Hepatocyte (in vitro differentiated cells): ENCODE results near the gene NDST3.

Source experiments
- EZH2 ChIP-seq: fragments of 200-600 bp; sonication (generic); IDR thresholded peaks from 2 replicates; pipeline ENCODE4 v1.6.1; 2016; ENCODE audit warnings: antibody characterized with exemption, mild to moderate bottlenecking, borderline replicate concordance
- EZH2phosphoT487 ChIP-seq: fragments of 200-600 bp; sonication (generic); IDR thresholded peaks from one replicate; pipeline ENCODE4 v1.6.1; 2018; ENCODE audit warnings: antibody characterized with exemption, mild to moderate bottlenecking, low read depth, moderate library complexity; ENCODE audit not compliant: unreplicated experiment, severe bottlenecking
- TF ChIP-seq, protein P1 (sequence below): fragments of 200-600 bp; sonication (generic); IDR thresholded peaks from 2 replicates; pipeline ENCODE4 v1.5.1; 2016; ENCODE audit warnings: antibody characterized with exemption, mild to moderate bottlenecking; ENCODE audit not compliant: poor library complexity

DNA sequence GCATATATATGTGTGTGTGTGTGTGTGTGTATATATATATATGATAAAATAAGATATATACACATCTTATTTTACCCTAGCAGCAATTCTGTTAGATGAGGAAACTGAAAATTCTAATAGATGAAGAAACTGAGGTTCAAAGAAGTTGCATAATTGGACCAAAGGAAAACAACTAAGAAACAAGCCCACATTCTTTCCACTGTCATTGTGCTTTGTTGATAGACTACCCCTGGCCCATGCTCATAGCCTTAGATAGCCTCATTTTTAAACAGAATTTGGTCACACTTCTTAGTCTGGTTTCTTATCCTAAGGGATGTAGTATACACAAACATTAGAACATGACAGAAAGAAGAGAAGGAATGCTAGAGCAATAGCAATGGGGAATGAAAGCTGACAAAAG, 138.8 kb downstream of the NDST3 start:
- TF ChIP-seq, protein P1, sequence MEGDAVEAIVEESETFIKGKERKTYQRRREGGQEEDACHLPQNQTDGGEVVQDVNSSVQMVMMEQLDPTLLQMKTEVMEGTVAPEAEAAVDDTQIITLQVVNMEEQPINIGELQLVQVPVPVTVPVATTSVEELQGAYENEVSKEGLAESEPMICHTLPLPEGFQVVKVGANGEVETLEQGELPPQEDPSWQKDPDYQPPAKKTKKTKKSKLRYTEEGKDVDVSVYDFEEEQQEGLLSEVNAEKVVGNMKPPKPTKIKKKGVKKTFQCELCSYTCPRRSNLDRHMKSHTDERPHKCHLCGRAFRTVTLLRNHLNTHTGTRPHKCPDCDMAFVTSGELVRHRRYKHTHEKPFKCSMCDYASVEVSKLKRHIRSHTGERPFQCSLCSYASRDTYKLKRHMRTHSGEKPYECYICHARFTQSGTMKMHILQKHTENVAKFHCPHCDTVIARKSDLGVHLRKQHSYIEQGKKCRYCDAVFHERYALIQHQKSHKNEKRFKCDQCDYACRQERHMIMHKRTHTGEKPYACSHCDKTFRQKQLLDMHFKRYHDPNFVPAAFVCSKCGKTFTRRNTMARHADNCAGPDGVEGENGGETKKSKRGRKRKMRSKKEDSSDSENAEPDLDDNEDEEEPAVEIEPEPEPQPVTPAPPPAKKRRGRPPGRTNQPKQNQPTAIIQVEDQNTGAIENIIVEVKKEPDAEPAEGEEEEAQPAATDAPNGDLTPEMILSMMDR, result no peak
- TF ChIP-seq EZH2phosphoT487 (no peak), EZH2 (no peak)
